DND-41 (cell line): ENCODE results near the gene JAZF1.

Experiments used
- ATAC-seq: fragments of 200-7000 bp; cut with Tn5 transposase; 3 replicates; pipeline ENCODE4 v1.9.1; 2021; ENCODE audit warnings: low read depth; ENCODE audit not compliant: insufficient read depth
- DNase-seq: peaks from one replicate; pipeline ENCODE4 v3.0.0-alpha.2; 2020
- H2AFZ ChIP-seq: 2 replicates; pipeline ENCODE4 v1.6.0; 2012; ENCODE audit warnings: low read depth, low read length
- H3K27ac ChIP-seq: 2 replicates; pipeline ENCODE4 v1.5.1; 2012; ENCODE audit warnings: low read length, inconsistent platforms
- H3K27me3 ChIP-seq: fragments of 200-600 bp; sonication (generic); 2 replicates; pipeline ENCODE4 v1.6.0; 2012; ENCODE audit warnings: low read length, mild to moderate bottlenecking, inconsistent platforms; ENCODE audit not compliant: insufficient read depth, poor library complexity
- H3K36me3 ChIP-seq: 2 replicates; pipeline ENCODE4 v1.5.1; 2012; ENCODE audit warnings: low read length, inconsistent platforms; ENCODE audit not compliant: insufficient read depth
- H3K4me1 ChIP-seq: 2 replicates; pipeline ENCODE4 v1.5.1; 2012; ENCODE audit warnings: mild to moderate bottlenecking, low read length; ENCODE audit not compliant: insufficient read depth
- H3K4me2 ChIP-seq: 2 replicates; pipeline ENCODE4 v1.6.0; 2012; ENCODE audit warnings: mild to moderate bottlenecking, moderate library complexity, low read length, inconsistent platforms; ENCODE audit not compliant: insufficient read depth
- H3K4me3 ChIP-seq, 2 experiments: fragments of 200-600 bp in 1 of 2; shearing (Covaris generic) in 1 of 2; 2 replicates each; pipeline ENCODE4 v1.5.1; 2012 to 2016; ENCODE audit warnings: inconsistent platforms in 2 of 2, low read length in 2 of 2, mild to moderate bottlenecking in 2 of 2, low read depth in 1 of 2, moderate library complexity in 1 of 2
- H3K79me2 ChIP-seq: 2 replicates; pipeline ENCODE4 v1.6.0; 2012; ENCODE audit warnings: low read length, inconsistent platforms; ENCODE audit not compliant: insufficient read depth
- H3K9ac ChIP-seq: 2 replicates; pipeline ENCODE4 v1.6.0; 2012; ENCODE audit warnings: low read depth, mild to moderate bottlenecking, inconsistent platforms, low read length, moderate library complexity
- H3K9me3 ChIP-seq: 2 replicates; pipeline ENCODE4 v1.5.1; 2012; ENCODE audit warnings: low read length, moderate library complexity, mild to moderate bottlenecking, inconsistent platforms; ENCODE audit not compliant: insufficient read depth, severe bottlenecking
- H4K20me1 ChIP-seq: 2 replicates; pipeline ENCODE4 v1.6.0; 2012; ENCODE audit warnings: low read length; ENCODE audit not compliant: insufficient read depth
- EZH2 ChIP-seq: IDR thresholded peaks from 3 replicates; pipeline ENCODE4 v1.6.1; 2012; ENCODE audit warnings: borderline replicate concordance, low read depth, mild to moderate bottlenecking, moderate library complexity, low read length, inconsistent platforms; ENCODE audit not compliant: severe bottlenecking
- TF ChIP-seq, protein P1 (sequence below): IDR thresholded peaks from 2 replicates; pipeline ENCODE4 v1.5.1; 2012; ENCODE audit warnings: borderline replicate concordance, low read length, moderate library complexity, mild to moderate bottlenecking; ENCODE audit not compliant: poor library complexity, severe bottlenecking; ENCODE audit errors: extremely low read depth

The JAZF1 gene

GRCh38 chr7:28083998-28084985, 96.3 kb downstream of the JAZF1 start:
- Histone ChIP-seq H3K4me3 (no peak overlapping the region), H3K27ac (no peak overlapping the region), H2AFZ (no peak overlapping the region), H3K36me3 (no peaks in the 10 kb centered on the region), H3K79me2 (no peaks in the 10 kb centered on the region), H3K9me3 (no peaks in the 10 kb centered on the region), H3K9ac (no peak overlapping the region), H4K20me1 (peaks cover 4% of the 10 kb centered on the region), H3K4me2 (no peak overlapping the region), H3K4me1 (peaks cover 2% of the 10 kb centered on the region; the same call in 1 of the 2 replicates), H3K27me3 (no peaks in the 10 kb centered on the region)
- no peak for TF ChIP-seq EZH2
- TF ChIP-seq, protein P1, sequence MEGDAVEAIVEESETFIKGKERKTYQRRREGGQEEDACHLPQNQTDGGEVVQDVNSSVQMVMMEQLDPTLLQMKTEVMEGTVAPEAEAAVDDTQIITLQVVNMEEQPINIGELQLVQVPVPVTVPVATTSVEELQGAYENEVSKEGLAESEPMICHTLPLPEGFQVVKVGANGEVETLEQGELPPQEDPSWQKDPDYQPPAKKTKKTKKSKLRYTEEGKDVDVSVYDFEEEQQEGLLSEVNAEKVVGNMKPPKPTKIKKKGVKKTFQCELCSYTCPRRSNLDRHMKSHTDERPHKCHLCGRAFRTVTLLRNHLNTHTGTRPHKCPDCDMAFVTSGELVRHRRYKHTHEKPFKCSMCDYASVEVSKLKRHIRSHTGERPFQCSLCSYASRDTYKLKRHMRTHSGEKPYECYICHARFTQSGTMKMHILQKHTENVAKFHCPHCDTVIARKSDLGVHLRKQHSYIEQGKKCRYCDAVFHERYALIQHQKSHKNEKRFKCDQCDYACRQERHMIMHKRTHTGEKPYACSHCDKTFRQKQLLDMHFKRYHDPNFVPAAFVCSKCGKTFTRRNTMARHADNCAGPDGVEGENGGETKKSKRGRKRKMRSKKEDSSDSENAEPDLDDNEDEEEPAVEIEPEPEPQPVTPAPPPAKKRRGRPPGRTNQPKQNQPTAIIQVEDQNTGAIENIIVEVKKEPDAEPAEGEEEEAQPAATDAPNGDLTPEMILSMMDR = no peak
- ATAC-seq = no peak
- no peak for DNase-seq

- Histone ChIP-seq H3K4me2 (no peak overlapping the region), H2AFZ (no peak overlapping the region), H3K27me3 (no peaks in the 10 kb centered on the region), H3K36me3 (no peaks in the 10 kb centered on the region), H4K20me1 (peaks cover 4% of the 10 kb centered on the region), H3K4me3 (no peak overlapping the region), H3K9ac (no peak overlapping the region), H3K4me1 (no peaks in the 10 kb centered on the region), H3K79me2 (no peaks in the 10 kb centered on the region), H3K27ac (no peak overlapping the region), H3K9me3 (no peaks in the 10 kb centered on the region)
- ATAC-seq (no peak), DNase-seq (no peak)
- TF ChIP-seq, protein P1 = no peak
- no peak for TF ChIP-seq EZH2
These were observed 97.2 kb downstream of the JAZF1 start for GRCh38 chr7:28083164-28083997.

DNA sequence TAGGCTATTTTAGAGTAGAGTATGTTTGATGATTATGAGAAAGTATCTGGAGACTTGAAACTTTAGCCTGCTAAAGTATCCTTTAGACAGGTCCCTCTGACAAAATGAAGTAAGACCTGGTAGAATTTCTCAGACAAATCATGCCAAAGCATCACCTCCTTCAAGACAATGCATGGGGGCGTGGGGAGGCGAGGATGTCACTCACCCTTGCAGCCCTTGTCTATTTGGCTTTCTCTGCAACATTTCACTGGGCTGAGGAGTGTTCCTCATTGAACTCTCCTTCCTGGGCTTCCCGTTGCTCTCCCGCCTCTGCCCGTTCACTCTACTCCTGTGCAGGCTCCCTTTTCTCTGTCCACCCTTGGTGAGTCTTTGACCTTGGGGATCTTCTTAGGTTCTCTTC, 98.5 kb downstream of the JAZF1 start:
- H3K9me3 ChIP-seq = no peaks in the 10 kb centered on the region
- ATAC-seq (no peak), DNase-seq (no peak)
- peaks cover 8% of the 10 kb centered on the region for H4K20me1 ChIP-seq
- no peak overlapping the region for H3K27ac ChIP-seq
- H3K4me1 ChIP-seq = no peaks in the 10 kb centered on the region
- H3K4me3 ChIP-seq = no peak overlapping the region
- H3K9ac ChIP-seq = no peak overlapping the region
- H3K27me3 ChIP-seq = no peaks in the 10 kb centered on the region
- no peak overlapping the region for H2AFZ ChIP-seq
- H3K79me2 ChIP-seq = no peaks in the 10 kb centered on the region
- no peaks in the 10 kb centered on the region for H3K36me3 ChIP-seq
- H3K4me2 ChIP-seq = no peak overlapping the region
- TF ChIP-seq EZH2 = no peak
- TF ChIP-seq, protein P1 = no peak
